HEK293 (cell line): ENCODE measurements around the gene LTBP1.

Source experiments
- CTCF ChIA-PET: fragments of 350-600 bp; formaldehyde crosslinking; extraction: SDS; loops from one replicate; lab custom pipeline; 2021; ENCODE audit warnings: antibody characterized with exemption; lab: Yijun Ruan, JAX
- POLR2A ChIA-PET: fragments of 300-600 bp; formaldehyde crosslinking; extraction: SDS; loops from one replicate; lab custom pipeline; 2020; ENCODE audit warnings: antibody characterized with exemption, inconsistent platforms; lab: Yijun Ruan, JAX
- H3K27ac ChIP-seq: fragments of 200-500 bp; sonication (Bioruptor generic); 2 replicates; pipeline ENCODE4 v1.5.1; 2014; ENCODE audit warnings: low read depth, low read length, control low read depth, inconsistent platforms; ENCODE audit errors: extremely low read depth
- H3K36me3 ChIP-seq, 2 experiments: fragments of 200-500 bp in 1 of 2; sonication (Bioruptor generic) in 1 of 2; 1 replicate in 1 of 2; 2 replicates in 1 of 2; pipeline ENCODE4 v1.5.1; 2014 to 2017; ENCODE audit warnings: inconsistent platforms in 2 of 2, low read length in 2 of 2; ENCODE audit not compliant: control insufficient read depth in 2 of 2, insufficient read depth in 1 of 2
- H3K4me1 ChIP-seq: fragments of 200-500 bp; sonication (Bioruptor generic); 2 replicates; pipeline ENCODE4 v1.5.1; 2014; ENCODE audit warnings: mild to moderate bottlenecking, low read length, inconsistent platforms; ENCODE audit not compliant: control insufficient read depth, insufficient read depth
- H3K4me3 ChIP-seq: 2 replicates; pipeline ENCODE4 v1.5.1; 2011; ENCODE audit warnings: low read depth, mild to moderate bottlenecking, control low read depth, low read length, moderate library complexity
- H3K9me3 ChIP-seq: fragments of 200-500 bp; sonication (Bioruptor generic); 2 replicates; pipeline ENCODE4 v1.5.1; 2014; ENCODE audit warnings: low read depth, low read length, inconsistent platforms; ENCODE audit not compliant: control insufficient read depth, insufficient read depth
- RBAK ChIP-seq: fragments of 450-650 bp; formaldehyde crosslinking; IDR thresholded peaks from 2 replicates; pipeline ENCODE4 v1.5.1; 2016; ENCODE audit warnings: missing biosample characterization, missing genetic modification characterization
- REPIN1 ChIP-seq: fragments of 450-650 bp; formaldehyde crosslinking; IDR thresholded peaks from 2 replicates; pipeline ENCODE4 v1.5.1; 2017; ENCODE audit warnings: missing biosample characterization, missing genetic modification characterization, low read depth
- SP3 ChIP-seq: fragments of 450-650 bp; formaldehyde crosslinking; IDR thresholded peaks from 2 replicates; pipeline ENCODE4 v1.5.1; 2016; ENCODE audit warnings: missing biosample characterization, missing genetic modification characterization
- ZIC2 ChIP-seq: fragments of 450-650 bp; formaldehyde crosslinking; IDR thresholded peaks from 2 replicates; pipeline ENCODE4 v1.5.1; 2016; ENCODE audit warnings: missing biosample characterization, missing genetic modification characterization
- ZNF10 ChIP-seq: fragments of 450-650 bp; formaldehyde crosslinking; IDR thresholded peaks from 2 replicates; pipeline ENCODE4 v1.5.1; 2017; ENCODE audit warnings: missing biosample characterization, missing genetic modification characterization
- ZNF175 ChIP-seq: fragments of 450-650 bp; formaldehyde crosslinking; IDR thresholded peaks from 2 replicates; pipeline ENCODE4 v1.5.1; 2016; ENCODE audit warnings: missing biosample characterization, missing genetic modification characterization
- ZNF223 ChIP-seq: fragments of 450-650 bp; formaldehyde crosslinking; IDR thresholded peaks from 2 replicates; pipeline ENCODE4 v1.5.1; 2016; ENCODE audit warnings: missing biosample characterization, missing genetic modification characterization
- ZNF248 ChIP-seq: fragments of 450-650 bp; formaldehyde crosslinking; IDR thresholded peaks from 2 replicates; pipeline ENCODE4 v1.5.1; 2017; ENCODE audit warnings: missing biosample characterization, missing genetic modification characterization
- ZNF280D ChIP-seq: fragments of 450-650 bp; formaldehyde crosslinking; IDR thresholded peaks from 2 replicates; pipeline ENCODE4 v1.5.1; 2016; ENCODE audit warnings: missing biosample characterization, missing genetic modification characterization
- ZNF555 ChIP-seq: fragments of 450-650 bp; formaldehyde crosslinking; conservative IDR thresholded peaks from 2 replicates; pipeline ENCODE4 v1.5.1; 2017; ENCODE audit warnings: missing biosample characterization, mild to moderate bottlenecking, missing genetic modification characterization, inconsistent platforms
- ZNF561 ChIP-seq: fragments of 450-650 bp; IDR thresholded peaks from 2 replicates; pipeline ENCODE4 v1.5.1; 2018; ENCODE audit warnings: missing biosample characterization, missing genetic modification characterization, borderline replicate concordance
- ZNF585B ChIP-seq: fragments of 450-650 bp; formaldehyde crosslinking; IDR thresholded peaks from 2 replicates; pipeline ENCODE4 v1.5.1; 2016; ENCODE audit warnings: missing biosample characterization, missing genetic modification characterization
- ZNF624 ChIP-seq: fragments of 450-650 bp; formaldehyde crosslinking; IDR thresholded peaks from 2 replicates; pipeline ENCODE4 v1.5.1; 2017; ENCODE audit warnings: missing biosample characterization, missing genetic modification characterization
- ZNF639 ChIP-seq: fragments of 450-650 bp; formaldehyde crosslinking; IDR thresholded peaks from 2 replicates; pipeline ENCODE4 v1.5.1; 2016; ENCODE audit warnings: missing biosample characterization, missing genetic modification characterization
- ZNF658 ChIP-seq: fragments of 450-650 bp; formaldehyde crosslinking; IDR thresholded peaks from 2 replicates; pipeline ENCODE4; 2016; ENCODE audit warnings: missing biosample characterization, missing genetic modification characterization
- ZSCAN23 ChIP-seq: fragments of 450-650 bp; formaldehyde crosslinking; IDR thresholded peaks from 2 replicates; pipeline ENCODE4 v1.5.1; 2016; ENCODE audit warnings: missing biosample characterization, missing genetic modification characterization
- TF ChIP-seq, protein P1 (sequence below): fragments of 450-650 bp; formaldehyde crosslinking; IDR thresholded peaks from 2 replicates; pipeline ENCODE4 v1.5.1; 2017; ENCODE audit warnings: missing biosample characterization, missing genetic modification characterization

LTBP1 gene

DNA sequence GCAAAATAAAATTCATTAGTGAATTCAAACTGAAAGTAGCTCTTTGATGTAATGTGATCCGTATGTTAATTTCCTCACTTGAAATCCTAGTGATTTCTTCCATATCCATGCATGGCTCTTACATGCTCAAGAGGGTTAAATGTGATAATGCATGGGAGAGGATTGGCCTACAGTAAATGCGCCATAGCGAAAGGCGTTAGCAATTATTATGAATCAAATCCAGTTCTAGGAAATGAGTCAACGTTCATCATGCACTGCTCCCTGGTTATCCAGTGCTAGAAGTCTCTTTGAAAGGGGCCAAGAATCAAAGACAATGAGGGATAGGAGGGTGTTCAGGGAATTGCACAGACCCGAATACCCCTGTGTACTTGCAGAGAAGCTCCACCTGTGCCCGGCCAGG lies 428.3 kb downstream of the LTBP1 start:
- H3K4me3 ChIP-seq, result no peak overlapping the region
- no peaks in the 10 kb centered on the region for H3K9me3 ChIP-seq
- H3K36me3 ChIP-seq, result no peaks in the 10 kb centered on the region; a peak in 1 of 3 replicates
- no peak overlapping the region for H3K27ac ChIP-seq
- TF ChIP-seq, protein P1, sequence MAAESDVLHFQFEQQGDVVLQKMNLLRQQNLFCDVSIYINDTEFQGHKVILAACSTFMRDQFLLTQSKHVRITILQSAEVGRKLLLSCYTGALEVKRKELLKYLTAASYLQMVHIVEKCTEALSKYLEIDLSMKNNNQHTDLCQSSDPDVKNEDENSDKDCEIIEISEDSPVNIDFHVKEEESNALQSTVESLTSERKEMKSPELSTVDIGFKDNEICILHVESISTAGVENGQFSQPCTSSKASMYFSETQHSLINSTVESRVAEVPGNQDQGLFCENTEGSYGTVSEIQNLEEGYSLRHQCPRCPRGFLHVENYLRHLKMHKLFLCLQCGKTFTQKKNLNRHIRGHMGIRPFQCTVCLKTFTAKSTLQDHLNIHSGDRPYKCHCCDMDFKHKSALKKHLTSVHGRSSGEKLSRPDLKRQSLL, result no peak
- TF ChIP-seq ZNF10 (tag by site-specific recombination), result no peak
- TF ChIP-seq ZNF561 (tag by site-specific recombination), result no peak
- POLR2A ChIA-PET, result no interaction called here
- no peaks in the 10 kb centered on the region for H3K4me1 ChIP-seq
- CTCF ChIA-PET, result interaction anchor here (0.8 to 1.2 kb wide), 2 partner anchors 341 to 483 kb away, joined by 3 to 5 read pairs; no protein-coding TSS in a partner anchor

DNA sequence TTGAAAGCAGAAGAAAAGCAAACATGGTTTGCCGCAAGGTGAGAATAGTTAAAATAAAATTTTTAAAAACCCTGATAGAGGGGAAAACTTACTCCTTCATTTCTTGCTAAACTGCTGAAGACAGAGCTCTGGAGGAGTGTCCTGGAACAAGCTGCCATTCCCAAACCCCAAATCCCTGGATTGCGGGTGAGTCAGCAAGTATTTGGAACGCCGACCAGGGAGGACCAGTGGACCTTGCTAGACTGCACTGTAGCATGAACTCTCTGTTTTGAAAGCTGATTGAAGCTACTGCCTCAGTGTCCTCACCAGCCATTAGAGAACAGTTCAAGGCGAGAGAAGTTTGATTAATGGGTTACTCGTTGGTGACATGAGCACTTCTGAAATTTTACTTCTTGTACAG lies 430.3 kb downstream of the LTBP1 start:
- Histone ChIP-seq H3K4me3 (no peak overlapping the region), H3K9me3 (no peaks in the 10 kb centered on the region), H3K4me1 (no peaks in the 10 kb centered on the region), H3K36me3 (no peaks in the 10 kb centered on the region; a peak in 1 of 3 replicates), H3K27ac (no peak overlapping the region)
- no peak for TF ChIP-seq SP3 (tag by site-specific recombination)
- no peak for TF ChIP-seq ZNF624 (tag by site-specific recombination)
- TF ChIP-seq RBAK (tag by site-specific recombination), result no peak
- TF ChIP-seq ZNF248 (tag by site-specific recombination), result no peak
- TF ChIP-seq ZNF561 (tag by site-specific recombination), result no peak
- TF ChIP-seq ZNF585B, result no peak
- TF ChIP-seq ZNF280D (tag by site-specific recombination), result no peak
- TF ChIP-seq ZNF223 (tag by site-specific recombination), result no peak
- no peak for TF ChIP-seq ZNF555
- no peak for TF ChIP-seq ZNF658
- TF ChIP-seq ZSCAN23 (tag by site-specific recombination), result no peak
- TF ChIP-seq ZNF639 (tag by site-specific recombination), result no peak
- no peak for TF ChIP-seq REPIN1 (tag by site-specific recombination)
- TF ChIP-seq ZNF175, result no peak
- TF ChIP-seq ZIC2 (tag by site-specific recombination), result no peak
- ChIA-PET CTCF (interaction anchor here (0.6 to 1.4 kb wide), 2 partner anchors 19 to 347 kb away, joined by 3 to 5 read pairs; no protein-coding TSS in a partner anchor), POLR2A (no interaction called here)
